Activated naive CD4-positive, alpha-beta T cell treated with anti-CD3 and anti-CD28 coated beads, Interleukin-2, amount 10 ng/mL, durations not matched to agents 7 days and 5 days (primary cell): ENCODE results near the gene LBP.
A peak's percentile ranks its signal among the peaks of the same experiment; 100 is the strongest.
"Not testable (repeated sequence)": the region's sequence is repeated elsewhere in the genome, so short reads cannot be mapped to it uniquely, and the experiment has no call there.

Experiments used
- CTCF ChIA-PET: fragments of 350-600 bp; sonication (Branson Sonifier 250); formaldehyde crosslinking; loops from one replicate; lab custom pipeline; 2021; ENCODE audit warnings: antibody characterized with exemption; lab: Charles Lee
- DNase-seq: peaks from one replicate; pipeline ENCODE4 v3.0.0-alpha.2; 2020
- H3K27ac Mint-ChIP-seq: one replicate; pipeline ENCODE4 v1.8.0; 2021; ENCODE audit warnings: mild to moderate bottlenecking, moderate library complexity, mixed read lengths
- H3K27me3 Mint-ChIP-seq: one replicate; pipeline ENCODE4 v1.8.0; 2021; ENCODE audit warnings: mild to moderate bottlenecking, mixed read lengths
- H3K36me3 Mint-ChIP-seq: one replicate; pipeline ENCODE4 v1.8.0; 2021; ENCODE audit warnings: mixed read lengths
- H3K4me1 Mint-ChIP-seq: one replicate; pipeline ENCODE4 v1.8.0; 2021; ENCODE audit warnings: mixed read lengths
- H3K4me3 Mint-ChIP-seq: one replicate; pipeline ENCODE4 v1.8.0; 2021; ENCODE audit warnings: mild to moderate bottlenecking, moderate library complexity, mixed read lengths
- H3K9me3 Mint-ChIP-seq: one replicate; pipeline ENCODE4 v1.8.0; 2021; ENCODE audit warnings: mixed read lengths

The LBP gene

DNA sequence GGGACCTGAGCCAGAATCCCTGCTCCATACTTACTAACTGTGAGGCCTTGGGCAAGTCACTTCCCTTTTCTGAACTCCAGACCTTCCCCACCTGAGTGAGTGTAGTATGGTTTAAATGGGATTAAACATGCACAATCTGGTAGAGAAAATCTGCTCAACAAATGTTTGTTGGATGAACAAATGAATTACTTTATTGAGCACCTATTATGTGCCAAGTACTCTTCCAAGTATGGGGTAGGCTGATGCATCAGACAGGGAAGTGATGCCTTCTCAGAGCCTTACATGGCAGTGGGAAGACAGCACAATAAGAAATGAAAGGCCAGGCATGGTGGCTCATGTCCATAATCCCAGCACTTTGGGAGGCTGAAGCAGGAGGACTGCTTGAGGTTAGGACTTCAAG lies 15.0 kb upstream of the LBP start:
- no peak overlapping the region for H3K4me3 Mint-ChIP-seq

GRCh38 chr20:38331814-38332213 lies 14.5 kb upstream of the LBP start:
- Mint-ChIP-seq H3K4me1 (no peaks in the 10 kb centered on the region), H3K9me3 (no peaks in the 10 kb centered on the region), H3K27me3 (peaks cover 35% of the 10 kb centered on the region), H3K36me3 (no peaks in the 10 kb centered on the region), H3K4me3 (no peak overlapping the region), H3K27ac (no peak overlapping the region)
- CTCF ChIA-PET, result no interaction called here
- no peak for DNase-seq

More for the DNA sequence above, 15.0 kb upstream of the LBP start:
- H3K27ac Mint-ChIP-seq, result no peak overlapping the region
- DNase-seq, result no peak
- H3K4me1 Mint-ChIP-seq, result no peaks in the 10 kb centered on the region
- no peaks in the 10 kb centered on the region for H3K36me3 Mint-ChIP-seq
- CTCF ChIA-PET, result no interaction called here
- peaks cover 34% of the 10 kb centered on the region for H3K27me3 Mint-ChIP-seq
- H3K9me3 Mint-ChIP-seq, result no peaks in the 10 kb centered on the region

GRCh38 chr20:38334016-38334415 lies 12.3 kb upstream of the LBP start:
- peaks cover 7% of the 10 kb centered on the region for H3K9me3 Mint-ChIP-seq
- H3K27ac Mint-ChIP-seq, result no peak overlapping the region
- H3K27me3 Mint-ChIP-seq, result peaks cover 35% of the 10 kb centered on the region
- DNase-seq, result no peak
- H3K36me3 Mint-ChIP-seq, result no peaks in the 10 kb centered on the region
- no peak overlapping the region for H3K4me3 Mint-ChIP-seq
- H3K4me1 Mint-ChIP-seq, result no peaks in the 10 kb centered on the region
- CTCF ChIA-PET, result no interaction called here

DNA sequence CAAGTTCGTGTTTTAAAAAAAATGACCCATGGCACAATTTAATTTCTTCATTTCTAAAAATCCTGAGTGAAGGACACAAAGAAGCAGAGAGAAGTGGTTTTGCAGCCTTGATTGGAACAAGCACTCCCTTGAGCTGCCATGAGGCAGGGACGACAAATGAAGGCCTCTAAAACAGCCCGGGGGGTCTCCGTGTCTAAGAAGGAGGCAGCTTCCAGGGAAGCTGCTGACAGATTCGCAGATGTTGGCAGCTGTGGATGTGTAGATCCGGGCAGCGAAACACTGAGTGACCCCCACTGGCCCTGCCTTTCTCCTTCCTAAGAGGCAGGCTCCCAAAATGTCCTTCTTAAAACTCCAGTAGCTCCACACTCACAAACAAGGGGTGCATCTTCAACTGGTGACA lies 9.6 kb upstream of the LBP start:
- Mint-ChIP-seq H3K36me3 (no peaks in the 10 kb centered on the region), H3K27ac (no peak overlapping the region), H3K4me3 (no peak overlapping the region), H3K27me3 (peaks cover 34% of the 10 kb centered on the region), H3K4me1 (no peaks in the 10 kb centered on the region), H3K9me3 (peaks cover 7% of the 10 kb centered on the region)
- DNase-seq, result no peak
- CTCF ChIA-PET, result no interaction called here

- peaks cover 32% of the 10 kb centered on the region for H3K27me3 Mint-ChIP-seq
- CTCF ChIA-PET, result interaction anchor here (1.0 to 1.3 kb wide), 2 partner anchors 8 to 17 kb away, joined by 4 read pairs; no protein-coding TSS in a partner anchor
- H3K36me3 Mint-ChIP-seq, result no peaks in the 10 kb centered on the region
- no peak overlapping the region for H3K4me3 Mint-ChIP-seq
- no peak overlapping the region for H3K27ac Mint-ChIP-seq
- H3K9me3 Mint-ChIP-seq, result peaks cover 7% of the 10 kb centered on the region
- DNase-seq, result peak; percentile 52
- H3K4me1 Mint-ChIP-seq, result no peaks in the 10 kb centered on the region
Observed at GRCh38 chr20:38337561-38338140, 8.6 kb upstream of the LBP start.

- CTCF ChIA-PET, result interaction anchor here (1.0 to 1.3 kb wide), 2 partner anchors 10 to 15 kb away, joined by 4 read pairs; no protein-coding TSS in a partner anchor
- peaks cover 7% of the 10 kb centered on the region for H3K9me3 Mint-ChIP-seq
- no peaks in the 10 kb centered on the region for H3K36me3 Mint-ChIP-seq
- H3K4me1 Mint-ChIP-seq, result no peaks in the 10 kb centered on the region
- no peak overlapping the region for H3K4me3 Mint-ChIP-seq
- DNase-seq, result no peak
- H3K27me3 Mint-ChIP-seq, result peaks cover 29% of the 10 kb centered on the region
- no peak overlapping the region for H3K27ac Mint-ChIP-seq
Observed at GRCh38 chr20:38338849-38339520, 7.3 kb upstream of the LBP start.

DNA sequence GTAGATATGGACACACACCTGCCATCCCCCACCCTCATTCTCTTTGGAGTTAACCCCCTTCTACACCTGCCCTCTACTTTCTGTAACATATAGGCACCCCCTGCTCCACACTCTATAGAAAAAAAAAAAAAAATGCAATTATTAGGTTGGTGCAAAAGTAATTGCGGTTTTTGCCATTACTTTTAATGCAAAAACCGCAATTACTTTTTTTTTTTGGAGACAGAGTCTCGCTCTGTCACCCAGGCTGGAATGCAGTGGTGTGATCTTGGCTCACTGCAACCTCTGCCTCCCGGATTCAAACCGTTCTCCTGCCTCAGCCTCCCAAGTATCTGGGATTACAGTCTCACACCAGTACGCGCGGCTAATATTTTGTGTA lies 6.8 kb upstream of the LBP start:
- H3K27ac Mint-ChIP-seq, DNase-seq, H3K4me3 Mint-ChIP-seq, H3K9me3 Mint-ChIP-seq, H3K36me3 Mint-ChIP-seq, H3K4me1 Mint-ChIP-seq, CTCF ChIA-PET: not testable (repeated sequence)
- H3K27me3 Mint-ChIP-seq, result peaks cover 29% of the 10 kb centered on the region

GRCh38 chr20:38339997-38340396 lies 6.3 kb upstream of the LBP start:
- CTCF ChIA-PET, result interaction anchor here (0.6 kb wide), 1 partner anchor 149 kb away, joined by 3 read pairs; no protein-coding TSS in a partner anchor
- no peaks in the 10 kb centered on the region for H3K4me1 Mint-ChIP-seq
- peaks cover 29% of the 10 kb centered on the region for H3K27me3 Mint-ChIP-seq

DNA sequence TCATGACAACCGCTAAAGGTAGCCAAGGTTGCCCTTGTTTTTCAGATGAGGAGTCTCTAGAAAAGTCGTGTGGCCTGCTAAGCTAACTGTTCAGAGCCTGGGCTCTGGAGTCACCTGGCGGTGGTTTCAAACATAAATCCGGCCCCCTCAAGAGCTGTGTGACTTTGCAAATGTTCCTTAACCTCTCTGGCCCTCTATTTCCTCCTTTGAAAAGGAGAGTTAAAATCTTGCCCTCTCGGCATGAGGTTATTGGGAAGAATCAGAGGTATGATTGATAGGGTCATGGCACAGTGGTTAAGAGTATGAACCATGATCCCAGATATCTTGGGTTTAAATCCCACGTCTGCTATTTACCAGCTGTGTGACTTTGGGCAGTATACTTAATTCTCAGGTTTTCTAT lies 5.6 kb upstream of the LBP start:
- CTCF ChIA-PET, result interaction anchor here (0.6 kb wide), 1 partner anchor 150 kb away, joined by 3 read pairs; no protein-coding TSS in a partner anchor
- Mint-ChIP-seq H3K27ac (no peak overlapping the region), H3K4me3 (no peak overlapping the region), H3K27me3 (peaks cover 26% of the 10 kb centered on the region), H3K9me3 (peaks cover 7% of the 10 kb centered on the region), H3K4me1 (no peaks in the 10 kb centered on the region), H3K36me3 (no peaks in the 10 kb centered on the region)
- no peak for DNase-seq

More at GRCh38 chr20:38339997-38340396, 6.3 kb upstream of the LBP start:
- Mint-ChIP-seq H3K4me3 (no peak overlapping the region), H3K36me3 (no peaks in the 10 kb centered on the region), H3K9me3 (peaks cover 7% of the 10 kb centered on the region), H3K27ac (no peak overlapping the region)
- DNase-seq, result no peak

- Mint-ChIP-seq H3K4me1 (no peaks in the 10 kb centered on the region), H3K27ac (no peak overlapping the region), H3K27me3 (peaks cover 19% of the 10 kb centered on the region), H3K36me3 (no peaks in the 10 kb centered on the region), H3K4me3 (no peak overlapping the region), H3K9me3 (peaks cover 7% of the 10 kb centered on the region)
- CTCF ChIA-PET, result no interaction called here
- DNase-seq, result no peak
Observed at GRCh38 chr20:38342216-38342615, 4.1 kb upstream of the LBP start.

- Mint-ChIP-seq H3K27ac (no peak overlapping the region), H3K9me3 (peaks cover 5% of the 10 kb centered on the region), H3K36me3 (no peaks in the 10 kb centered on the region), H3K4me3 (no peak overlapping the region), H3K4me1 (no peaks in the 10 kb centered on the region), H3K27me3 (peaks cover 19% of the 10 kb centered on the region)
- no peak for DNase-seq
- CTCF ChIA-PET, result no interaction called here
Observed at GRCh38 chr20:38342713-38343310, 3.5 kb upstream of the LBP start.

- Mint-ChIP-seq H3K9me3 (no peaks in the 10 kb centered on the region), H3K4me1 (no peaks in the 10 kb centered on the region), H3K27me3 (peaks cover 18% of the 10 kb centered on the region), H3K36me3 (no peaks in the 10 kb centered on the region), H3K27ac (no peak overlapping the region), H3K4me3 (no peak overlapping the region)
- CTCF ChIA-PET, result no interaction called here
- DNase-seq, result no peak
Observed at GRCh38 chr20:38343311-38344106, 2.8 kb upstream of the LBP start.

GRCh38 chr20:38344107-38344701 lies 2.1 kb upstream of the LBP start:
- H3K4me3 Mint-ChIP-seq, result no peak overlapping the region
- no peaks in the 10 kb centered on the region for H3K9me3 Mint-ChIP-seq
- no peaks in the 10 kb centered on the region for H3K36me3 Mint-ChIP-seq
- CTCF ChIA-PET, result no interaction called here
- DNase-seq, result no peak
- no peaks in the 10 kb centered on the region for H3K4me1 Mint-ChIP-seq
- H3K27ac Mint-ChIP-seq, result no peak overlapping the region
- peaks cover 15% of the 10 kb centered on the region for H3K27me3 Mint-ChIP-seq

GRCh38 chr20:38345643-38346042 lies 639 bp upstream of the LBP start:
- Mint-ChIP-seq H3K9me3 (no peaks in the 10 kb centered on the region), H3K36me3 (no peaks in the 10 kb centered on the region), H3K27ac (no peak overlapping the region), H3K4me1 (no peaks in the 10 kb centered on the region), H3K27me3 (peaks cover 18% of the 10 kb centered on the region), H3K4me3 (no peak overlapping the region)
- DNase-seq, result no peak
- CTCF ChIA-PET, result no interaction called here
